Chondrocyte (in vitro differentiated cells): ENCODE results near the gene RALGAPA2. TPM values are rescaled to one million over a fixed set of nuclear protein-coding genes. Genes with fewer than 3 reads are reported as not detected.

Source experiments
- DNase-seq: peaks from one replicate; pipeline ENCODE4 v3.0.0; 2021; ENCODE audit warnings: mixed read lengths, low spot score
- H3K27ac Mint-ChIP-seq: one replicate; pipeline ENCODE4 v1.8.0; 2021; ENCODE audit warnings: mild to moderate bottlenecking, moderate library complexity, mixed read lengths; ENCODE audit not compliant: unreplicated experiment
- H3K27me3 Mint-ChIP-seq: 2 replicates; pipeline ENCODE4 v1.8.0; 2021; ENCODE audit warnings: low read depth, mixed read lengths
- H3K36me3 Mint-ChIP-seq: 2 replicates; pipeline ENCODE4 v1.8.0; 2021; ENCODE audit warnings: low read depth, mixed read lengths
- H3K4me1 Mint-ChIP-seq: 2 replicates; pipeline ENCODE4 v1.8.0; 2021; ENCODE audit warnings: low read depth, mild to moderate bottlenecking, mixed read lengths
- H3K4me3 Mint-ChIP-seq: one replicate; pipeline ENCODE4 v1.8.0; 2021; ENCODE audit warnings: mild to moderate bottlenecking, moderate library complexity, mixed read lengths; ENCODE audit not compliant: unreplicated experiment
- H3K9me3 Mint-ChIP-seq: 2 replicates; pipeline ENCODE4 v1.8.0; 2021; ENCODE audit warnings: low read depth, mixed read lengths
- CTCF ChIP-seq: fragments of 200-600 bp; sonication (generic); IDR thresholded peaks from 2 replicates; pipeline ENCODE4 v1.5.0; 2021; ENCODE audit warnings: antibody characterized with exemption, mild to moderate bottlenecking, moderate library complexity
- total RNA-seq: library from RNA; stranded (reverse); gene quantifications from 3 replicates; pipeline ENCODE4 v1.2.1, GENCODE V29; 2021

RALGAPA2 gene
- total RNA-seq, 1 donor from 2014 or later, result 9.5 TPM

GRCh38 chr20:20683481-20684321 is 28.7 kb downstream of the RALGAPA2 start:
- H3K9me3 Mint-ChIP-seq, result no peaks in the 10 kb centered on the region
- no peak overlapping the region for H3K27ac Mint-ChIP-seq
- H3K4me1 Mint-ChIP-seq, result no peaks in the 10 kb centered on the region
- TF ChIP-seq CTCF, result no peak
- DNase-seq, result no peak
- H3K36me3 Mint-ChIP-seq, result no peaks in the 10 kb centered on the region
- no peak overlapping the region for H3K4me3 Mint-ChIP-seq
- no peaks in the 10 kb centered on the region for H3K27me3 Mint-ChIP-seq

- H3K4me1 Mint-ChIP-seq, result no peaks in the 10 kb centered on the region
- H3K9me3 Mint-ChIP-seq, result no peaks in the 10 kb centered on the region
- no peak for TF ChIP-seq CTCF
- H3K4me3 Mint-ChIP-seq, result no peak overlapping the region
- no peaks in the 10 kb centered on the region for H3K36me3 Mint-ChIP-seq
- H3K27ac Mint-ChIP-seq, result no peak overlapping the region
- no peak for DNase-seq
- no peaks in the 10 kb centered on the region for H3K27me3 Mint-ChIP-seq
Measured at GRCh38 chr20:20683020-20683419, 29.4 kb downstream of the RALGAPA2 start.

- no peak for DNase-seq
- peaks cover 9% of the 10 kb centered on the region for H3K4me1 Mint-ChIP-seq
- TF ChIP-seq CTCF, result no peak
- no peak overlapping the region for H3K27ac Mint-ChIP-seq
- no peak overlapping the region for H3K4me3 Mint-ChIP-seq
- peaks cover 2% of the 10 kb centered on the region for H3K36me3 Mint-ChIP-seq
- no peaks in the 10 kb centered on the region for H3K27me3 Mint-ChIP-seq
- H3K9me3 Mint-ChIP-seq, result no peaks in the 10 kb centered on the region
Measured at GRCh38 chr20:20680991-20681508, 31.4 kb downstream of the RALGAPA2 start.

GRCh38 chr20:20679316-20679715 is 33.1 kb downstream of the RALGAPA2 start:
- Mint-ChIP-seq H3K4me3 (no peak overlapping the region), H3K9me3 (no peaks in the 10 kb centered on the region), H3K36me3 (peaks cover 2% of the 10 kb centered on the region), H3K27ac (no peak overlapping the region), H3K27me3 (no peaks in the 10 kb centered on the region), H3K4me1 (peaks cover 9% of the 10 kb centered on the region)
- no peak for DNase-seq
- TF ChIP-seq CTCF, result no peak

- no peak for TF ChIP-seq CTCF
- peaks cover 12% of the 10 kb centered on the region for H3K4me1 Mint-ChIP-seq
- no peaks in the 10 kb centered on the region for H3K27me3 Mint-ChIP-seq
- peaks cover 2% of the 10 kb centered on the region for H3K36me3 Mint-ChIP-seq
- no peak for DNase-seq
- no peak overlapping the region for H3K27ac Mint-ChIP-seq
- no peaks in the 10 kb centered on the region for H3K9me3 Mint-ChIP-seq
- H3K4me3 Mint-ChIP-seq, result no peak overlapping the region
Measured at GRCh38 chr20:20677186-20677585, 35.3 kb downstream of the RALGAPA2 start.
